ENCODE data around the gene WASL. TPM values are rescaled to one million over a fixed set of nuclear protein-coding genes. Genes with fewer than 3 reads are reported as not detected.

The WASL gene
- total and polyA plus RNA-seq, 10 of the 15 experiments (the other 5 are each of a cell fraction or from before 2014, with no cell fraction given), result 2.0 to 6.4 (median 3.5) TPM

- TF ChIP-seq ZBTB33 (IDR thresholded peaks at IDR 0.05), result no peak
- no peak for TF ChIP-seq YBX1 (IDR thresholded peaks at IDR 0.05)
- no peak for TF ChIP-seq JUND (IDR thresholded peaks at IDR 0.05; ENCODE audit: low read depth, low read length)
- no peak for TF ChIP-seq TCF12 (IDR thresholded peaks at IDR 0.05; ENCODE audit: low read depth, low read length)
These were observed 31.1 kb downstream of the WASL start (continued) for GRCh38 chr7:123717689-123718088.

- Histone ChIP-seq H4K20me1 (ENCODE audit: control insufficient read depth, insufficient read depth) (no peaks in the 10 kb centered on the region), H3K4me3 (no peak overlapping the region), H3K27ac (ENCODE audit: control insufficient read depth, insufficient read depth) (no peak overlapping the region), H3K4me1 (ENCODE audit: control insufficient read depth, insufficient read depth, low read length) (peaks cover 6% of the 10 kb centered on the region), H3K79me2 (ENCODE audit: control insufficient read depth, insufficient read depth, low read length) (peaks cover 33% of the 10 kb centered on the region), H3K27me3 (replicated peaks in 1 of 2; ENCODE audit: control insufficient read depth in 2 of 2, insufficient read depth in 2 of 2, low read length in 1 of 2) (no peaks in the 10 kb centered on the region), H3K9ac (ENCODE audit: control insufficient read depth, insufficient read depth, low read length) (no peak overlapping the region), H3K9me3 (replicated peaks; ENCODE audit: control insufficient read depth, insufficient read depth, low read length) (no peaks in the 10 kb centered on the region), H3K4me2 (ENCODE audit: control insufficient read depth, insufficient read depth) (no peak overlapping the region), H2AFZ (ENCODE audit: control insufficient read depth, low read depth, low read length) (no peak overlapping the region), H3K36me3 (ENCODE audit: control insufficient read depth in 2 of 2, insufficient read depth in 2 of 2, low read length in 1 of 2) (peaks cover 0 to 2% of the 10 kb centered on the region in 2 experiments; a peak in 1 of 4 replicates)
- intact Hi-C loops (cut with micrococcal nuclease; ENCODE audit: unreplicated experiment) (no loop called here), in situ Hi-C loops (cut with MboI) (no loop called here)
- ChIA-PET CTCF (interaction anchor here (1.0 to 2.6 kb wide), 6 partner anchors 8 to 148 kb away, joined by 3 to 10 read pairs (median 3); no protein-coding TSS in a partner anchor), POLR2A (interaction anchor here (0.6 to 1.5 kb wide), 3 partner anchors 10 to 32 kb away, joined by 3 to 5 read pairs (median 5); partner anchors contain the start of gene WASL), SMC1A (ENCODE audit: uncharacterized antibody, unreplicated experiment) (interaction anchor here (0.8 to 2.4 kb wide), 3 partner anchors 11 to 35 kb away, joined by 3 to 6 read pairs (median 4); no protein-coding TSS in a partner anchor), RAD21 (ENCODE audit: unreplicated experiment) (interaction anchor here (0.7 to 1.9 kb wide), 2 partner anchors 9 to 29 kb away, joined by 4 to 5 read pairs; no protein-coding TSS in a partner anchor)
- DNase-seq (ENCODE audit: low read depth, low spot score), result no peak
- 100% methylated on average over 1 of the region's 1 CpG for WGBS (ENCODE audit: insufficient coverage, insufficient replicate concordance, low lambda C conversion rate, missing lambda C conversion rate)
- no TSS peak for BruUV-seq (replicated peaks)
- no peak for ATAC-seq
- no peak for FAIRE-seq
- no peak for TF ChIP-seq TBL1XR1 (IDR thresholded peaks at IDR 0.05; ENCODE audit: low read depth, low read length)
- no peak for TF ChIP-seq ZBTB11 (CRISPR knock-in tag; IDR thresholded peaks at IDR 0.05)
- no peak for TF ChIP-seq CREB1 (IDR thresholded peaks at IDR 0.05; ENCODE audit: low read depth)
- no peak for TF ChIP-seq E4F1 (IDR thresholded peaks at IDR 0.05; ENCODE audit: borderline replicate concordance, partially characterized antibody)
- no peak for TF ChIP-seq ZBTB33 (IDR thresholded peaks at IDR 0.05)
- TF ChIP-seq SKIL (IDR thresholded peaks at IDR 0.05; ENCODE audit: low read depth, poor library complexity, severe bottlenecking), result no peak
These were observed 31.9 kb downstream of the WASL start for GRCh38 chr7:123716877-123717276.
